IMR-90 (cell line): ENCODE data around the gene DENND2D. TPM values are rescaled to one million over a fixed set of nuclear protein-coding genes. Genes with fewer than 3 reads are reported as not detected.

Experiments used
- ATAC-seq: fragments of 200-7000 bp; cut with Tn5 transposase; 2 replicates; pipeline ENCODE4 v1.9.1; 2020; ENCODE audit warnings: low read depth, mild to moderate bottlenecking, moderate library complexity
- BruUV-seq: library from RNA; stranded (reverse); fragments of 400-500 nt; replicated peaks from 2 replicates; lab custom pipeline; 2021; lab: Mats Ljungman, UMichigan
- CTCF ChIA-PET: fragments of 300-600 bp; formaldehyde crosslinking; extraction: SDS; loops from one replicate; lab custom pipeline; 2021; ENCODE audit warnings: antibody characterized with exemption; lab: Yijun Ruan, JAX
- POLR2A ChIA-PET: fragments of 300-600 bp; sonication (Branson Sonifier 250); formaldehyde crosslinking; loops from one replicate; lab custom pipeline; 2022; ENCODE audit warnings: antibody characterized with exemption; ENCODE audit not compliant: unreplicated experiment; lab: Charles Lee
- DNase-seq: peaks from one replicate; pipeline ENCODE4 v3.0.0; 2013
- H2AFZ ChIP-seq: replicated peaks from 2 replicates; pipeline ENCODE3; 2013; ENCODE audit warnings: low read length, mild to moderate bottlenecking; ENCODE audit not compliant: poor library complexity
- H2AK5ac ChIP-seq: 2 replicates; pipeline ENCODE4 v1.6.1; 2013; ENCODE audit warnings: low read depth, low read length, inconsistent platforms
- H2AK9ac ChIP-seq: replicated peaks from 2 replicates; pipeline ENCODE3; 2013; ENCODE audit warnings: mild to moderate bottlenecking, low read depth, low read length, moderate library complexity; ENCODE audit not compliant: poor library complexity
- H2BK120ac ChIP-seq: 2 replicates; pipeline ENCODE4 v1.6.1; 2013; ENCODE audit warnings: low read depth, low read length, inconsistent platforms
- H2BK15ac ChIP-seq: 3 replicates; pipeline ENCODE4 v1.6.1; 2013; ENCODE audit warnings: low read depth, low read length, inconsistent platforms
- H2BK20ac ChIP-seq: 2 replicates; pipeline ENCODE4 v1.6.1; 2013; ENCODE audit warnings: low read depth, mild to moderate bottlenecking, inconsistent platforms, low read length, moderate library complexity
- H2BK5ac ChIP-seq: 2 replicates; pipeline ENCODE4 v1.6.1; 2013; ENCODE audit warnings: mild to moderate bottlenecking, low read depth, low read length, inconsistent platforms; ENCODE audit not compliant: poor library complexity, severe bottlenecking
- H3K14ac ChIP-seq: replicated peaks from 2 replicates; pipeline ENCODE4 v1.6.1; 2013; ENCODE audit warnings: low read depth, low read length, inconsistent platforms
- H3K18ac ChIP-seq: 2 replicates; pipeline ENCODE4 v1.6.1; 2013; ENCODE audit warnings: low read depth, low read length, control low read depth
- H3K23ac ChIP-seq: 2 replicates; pipeline ENCODE4 v1.6.1; 2013; ENCODE audit warnings: low read depth, low read length, inconsistent platforms
- H3K27ac ChIP-seq: 2 replicates; pipeline ENCODE4 v1.5.1; 2013; ENCODE audit warnings: mild to moderate bottlenecking, control low read depth, low read length; ENCODE audit not compliant: insufficient read depth
- H3K27me3 ChIP-seq: 2 replicates; pipeline ENCODE4 v1.6.1; 2013; ENCODE audit warnings: low read length; ENCODE audit not compliant: control insufficient read depth, insufficient read depth
- H3K36me3 ChIP-seq: 2 replicates; pipeline ENCODE4 v1.6.1; 2013; ENCODE audit warnings: low read length, mixed read lengths; ENCODE audit not compliant: control insufficient read depth, insufficient read depth
- H3K4ac ChIP-seq: 2 replicates; pipeline ENCODE4 v1.6.1; 2013; ENCODE audit warnings: low read depth, low read length, inconsistent platforms
- H3K4me1 ChIP-seq: 2 replicates; pipeline ENCODE4 v1.6.1; 2013; ENCODE audit warnings: low read length, mixed read lengths; ENCODE audit not compliant: control insufficient read depth, insufficient read depth
- H3K4me2 ChIP-seq: 2 replicates; pipeline ENCODE4 v1.6.1; 2013; ENCODE audit warnings: low read depth, mild to moderate bottlenecking, control low read depth, low read length, moderate library complexity
- H3K4me3 ChIP-seq: 2 replicates; pipeline ENCODE4 v1.5.1; 2013; ENCODE audit warnings: low read depth, mild to moderate bottlenecking, control low read depth, low read length, moderate library complexity; ENCODE audit not compliant: insufficient read depth
- H3K56ac ChIP-seq: 2 replicates; pipeline ENCODE4 v1.6.1; 2013; ENCODE audit warnings: low read length, inconsistent platforms; ENCODE audit not compliant: insufficient read depth; ENCODE audit errors: extremely low read depth
- H3K79me1 ChIP-seq, 2 experiments: 2 replicates each; pipeline ENCODE4 v1.6.1; 2013; ENCODE audit warnings: low read length in 2 of 2, inconsistent platforms in 1 of 2, low read depth in 1 of 2
- H3K9ac ChIP-seq: 2 replicates; pipeline ENCODE4 v1.6.1; 2013; ENCODE audit warnings: low read depth, low read length, control low read depth
- H3K9me1 ChIP-seq: 2 replicates; pipeline ENCODE4 v1.6.1; 2013; ENCODE audit warnings: low read length, inconsistent platforms; ENCODE audit not compliant: insufficient read depth
- H3K9me3 ChIP-seq: 2 replicates; pipeline ENCODE4 v1.6.1; 2013; ENCODE audit warnings: low read length; ENCODE audit not compliant: control insufficient read depth, insufficient read depth
- H4K20me1 ChIP-seq: 2 replicates; pipeline ENCODE4 v1.6.1; 2013; ENCODE audit warnings: low read length, inconsistent platforms; ENCODE audit not compliant: insufficient read depth
- H4K5ac ChIP-seq: 2 replicates; pipeline ENCODE4 v1.6.1; 2013; ENCODE audit warnings: mild to moderate bottlenecking, low read depth, low read length, control low read depth
- H4K8ac ChIP-seq, 2 experiments: 2 replicates each; pipeline ENCODE4 v1.6.1; 2013; ENCODE audit warnings: low read depth in 2 of 2, low read length in 2 of 2, control low read depth in 1 of 2, inconsistent platforms in 1 of 2
- H4K91ac ChIP-seq: 2 replicates; pipeline ENCODE4 v1.6.1; 2013; ENCODE audit warnings: low read depth, low read length, inconsistent platforms; ENCODE audit not compliant: insufficient read depth
- BHLHE40 ChIP-seq: fragments of 150-350 bp; IDR thresholded peaks from 2 replicates; pipeline ENCODE4 v1.6.1; 2016; ENCODE audit warnings: mild to moderate bottlenecking, low read depth, low read length
- MAFK ChIP-seq: IDR thresholded peaks from 2 replicates; pipeline ENCODE4 v1.6.1; 2012; ENCODE audit warnings: low read depth, low read length, improper control_type of control experiment
- NFE2L2 ChIP-seq: fragments of 150-350 bp; IDR thresholded peaks from 2 replicates; pipeline ENCODE4 v1.6.1; 2016; ENCODE audit warnings: low read depth, mild to moderate bottlenecking, low read length
- POLR2A ChIP-seq: IDR thresholded peaks from 2 replicates; pipeline ENCODE4 v1.6.1; 2012; ENCODE audit warnings: mild to moderate bottlenecking, low read depth, low read length
- RCOR1 ChIP-seq: IDR thresholded peaks from 2 replicates; pipeline ENCODE4 v1.6.1; 2012; ENCODE audit warnings: mild to moderate bottlenecking, low read length, improper control_type of control experiment; ENCODE audit not compliant: insufficient replicate concordance
- RFX5 ChIP-seq: IDR thresholded peaks from 2 replicates; pipeline ENCODE4 v1.8.0; 2012; ENCODE audit warnings: low read depth, mild to moderate bottlenecking, low read length, moderate library complexity
- WGBS, 2 experiments: methylation state at CpG; one replicate each; pipeline versions ENCODE4 v1.1.5 to v1.1.7; 2013; ENCODE audit warnings: missing lambda C conversion rate in 2 of 2; ENCODE audit not compliant: insufficient read length in 1 of 2; ENCODE audit errors: extremely low coverage in 2 of 2; 5-methylcytosine and 5-hydroxymethylcytosine counted together
- dilution Hi-C: fragments of 300-500 bp; cut with HindIII; formaldehyde crosslinking; loops from one replicate; pipeline ENCODE4 v1.14.3; 2018; ENCODE audit warnings: low sequenced_read_pairs; ENCODE audit not compliant: unreplicated experiment
- in situ Hi-C: fragments of 300-500 bp; cut with MboI; formaldehyde crosslinking; loops from 3 replicates; pipeline ENCODE4 v1.14.3; 2019; ENCODE audit warnings: low sequenced_read_pairs, inconsistent platforms, mixed read lengths
- intact Hi-C: fragments of 100-400 bp; cut with micrococcal nuclease; formaldehyde crosslinking; loops from 2 replicates; pipeline ENCODE4 v1.10.0; 2022
- polyA plus RNA-seq, 3 experiments: library from polyadenylated mRNA; depleted of rRNA; stranded (reverse); fragments of >200 nt; gene quantifications; 2 replicates each; pipeline ENCODE4 v1.2.3, GENCODE V29; 2012; ENCODE audit warnings: low replicate concordance in 1 of 3
- total RNA-seq: library from RNA; depleted of rRNA; stranded (reverse); fragments of >200 nt; gene quantifications from 2 replicates; pipeline ENCODE4 v1.2.3, GENCODE V29; 2012

DENND2D gene
- total and polyA plus RNA-seq, 2 of the 4 experiments (the other 2 are of a cell fraction), result 0.86 to 0.90 TPM

GRCh38 chr1:111213412-111213811 is 13.0 kb upstream of the DENND2D start:
- Histone ChIP-seq H2BK20ac (peak overlapping the region; percentile 92; the same call in 1 of the 2 replicates), H3K36me3 (no peaks in the 10 kb centered on the region), H3K27ac (no peak overlapping the region), H2BK15ac (0 out of 3 replicates have a peak overlapping the region, but pooled peaks have one; percentile 34), H3K23ac (no peak overlapping the region), H3K9me1 (no peaks in the 10 kb centered on the region; the same call in 1 of the 2 replicates), H2AK5ac (0 out of 2 replicates have a peak overlapping the region, but pooled peaks have one; percentile 17), H4K91ac (no peak overlapping the region), H4K5ac (peak overlapping the region; percentile 100; the same call in 1 of the 2 replicates), H4K20me1 (no peaks in the 10 kb centered on the region), H3K4me1 (peaks cover 2% of the 10 kb centered on the region), H3K4me3 (no peak overlapping the region), H3K4me2 (no peak overlapping the region), H3K18ac (peak overlapping the region; percentile 64; the same call in 1 of the 2 replicates), H4K8ac (no peak overlapping the region), H2BK5ac (peak overlapping the region; percentile 88), H2AFZ (no peak overlapping the region), H3K56ac (no peak overlapping the region), H3K9ac (no peak overlapping the region), H2AK9ac (no peak overlapping the region), H3K4ac (no peak overlapping the region), H3K79me1 (no peaks in the 10 kb centered on the region), H3K9me3 (no peaks in the 10 kb centered on the region), H3K14ac (no peak overlapping the region), H2BK120ac (peak overlapping the region; percentile 33; the same call in 1 of the 2 replicates), H3K27me3 (peaks cover 4% of the 10 kb centered on the region)
- in situ Hi-C loops (no loop called here), dilution Hi-C loops (no loop called here), intact Hi-C loops (no loop called here)
- CTCF ChIA-PET, result interaction anchor here (1.4 to 2.1 kb wide), 2 partner anchors 10 to 121 kb away, joined by 3 to 5 read pairs; no protein-coding TSS in a partner anchor
- POLR2A ChIA-PET, result no interaction called here
- no CpG with 5 or more reads among the region's 6 CpGs for WGBS, 2 experiments
- TF ChIP-seq RFX5 (no peak), BHLHE40 (no peak), RCOR1 (no peak), MAFK (no peak), NFE2L2 (no peak), POLR2A (no peak)
- no peak for ATAC-seq
- no peak for DNase-seq
- no TSS peak for BruUV-seq
